Measurements from ENCODE around the gene EVL.
"Not testable (repeated sequence)": the region's sequence is repeated elsewhere in the genome, so short reads cannot be mapped to it uniquely, and the experiment has no call there.

Gene EVL

GRCh38 chr14:100065111-100065871 is at the start of gene EVL:
EVL (plus strand) TSS chr14:100065422; CDS start chr14:100065501, 79 bp downstream.
- no peak within 1 kb of the TSS for H3K4me3 ChIP-seq (ENCODE audit: low read length)
- H3K9me3 ChIP-seq (ENCODE audit: control insufficient read depth, low read depth, low read length), result no peaks in the 10 kb centered on the region
- H3K9ac ChIP-seq (ENCODE audit: low read length), result no peak within 1 kb of the TSS
- peaks cover 4% of the 10 kb centered on the region for H3K4me1 ChIP-seq (ENCODE audit: control insufficient read depth, low read depth, low read length)
- H3K27ac ChIP-seq (ENCODE audit: low read length), result no peak within 1 kb of the TSS
- H3K27me3 ChIP-seq (ENCODE audit: control insufficient read depth, insufficient read depth, low read length), result no peaks in the 10 kb centered on the region
- no peaks in the 10 kb centered on the region for H3K36me3 ChIP-seq (ENCODE audit: control insufficient read depth, low read depth, low read length)

- Histone ChIP-seq H3K27ac (ENCODE audit: low read length) (no peak overlapping the region), H3K4me1 (ENCODE audit: control insufficient read depth, low read depth, low read length) (peaks cover 3% of the 10 kb centered on the region)
Observed at GRCh38 chr14:100017553-100017952, 47.7 kb upstream of the EVL start.

GRCh38 chr14:100018054-100018453 is 47.2 kb upstream of the EVL start:
- Histone ChIP-seq H3K4me1 (ENCODE audit: control insufficient read depth, low read depth, low read length) (peaks cover 3% of the 10 kb centered on the region), H3K9me3 (ENCODE audit: control insufficient read depth, low read depth, low read length) (no peaks in the 10 kb centered on the region), H3K4me3 (ENCODE audit: low read length) (no peak overlapping the region), H3K36me3 (ENCODE audit: control insufficient read depth, low read depth, low read length) (no peaks in the 10 kb centered on the region), H3K27me3 (ENCODE audit: control insufficient read depth, insufficient read depth, low read length) (no peaks in the 10 kb centered on the region), H3K9ac (ENCODE audit: low read length) (no peak overlapping the region), H3K27ac (ENCODE audit: low read length) (no peak overlapping the region)

More at GRCh38 chr14:100017553-100017952, 47.7 kb upstream of the EVL start:
- Histone ChIP-seq H3K27me3 (ENCODE audit: control insufficient read depth, insufficient read depth, low read length) (no peaks in the 10 kb centered on the region), H3K9ac (ENCODE audit: low read length) (no peak overlapping the region), H3K36me3 (ENCODE audit: control insufficient read depth, low read depth, low read length) (no peaks in the 10 kb centered on the region), H3K9me3 (ENCODE audit: control insufficient read depth, low read depth, low read length) (no peaks in the 10 kb centered on the region), H3K4me3 (ENCODE audit: low read length) (no peak overlapping the region)

GRCh38 chr14:100018482-100018881 is 46.7 kb upstream of the EVL start:
- no peaks in the 10 kb centered on the region for H3K9me3 ChIP-seq (ENCODE audit: control insufficient read depth, low read depth, low read length)
- no peak overlapping the region for H3K27ac ChIP-seq (ENCODE audit: low read length)
- no peak overlapping the region for H3K9ac ChIP-seq (ENCODE audit: low read length)
- H3K27me3 ChIP-seq (ENCODE audit: control insufficient read depth, insufficient read depth, low read length), result no peaks in the 10 kb centered on the region
- peaks cover 3% of the 10 kb centered on the region for H3K4me1 ChIP-seq (ENCODE audit: control insufficient read depth, low read depth, low read length)
- H3K36me3 ChIP-seq (ENCODE audit: control insufficient read depth, low read depth, low read length), result no peaks in the 10 kb centered on the region
- no peak overlapping the region for H3K4me3 ChIP-seq (ENCODE audit: low read length)

GRCh38 chr14:100019156-100019744 is 46.0 kb upstream of the EVL start:
- no peaks in the 10 kb centered on the region for H3K27me3 ChIP-seq (ENCODE audit: control insufficient read depth, insufficient read depth, low read length)
- no peak overlapping the region for H3K27ac ChIP-seq (ENCODE audit: low read length)
- H3K9ac ChIP-seq (ENCODE audit: low read length), result no peak overlapping the region
- H3K9me3 ChIP-seq (ENCODE audit: control insufficient read depth, low read depth, low read length), result no peaks in the 10 kb centered on the region
- H3K36me3 ChIP-seq (ENCODE audit: control insufficient read depth, low read depth, low read length), result no peaks in the 10 kb centered on the region
- no peak overlapping the region for H3K4me3 ChIP-seq (ENCODE audit: low read length)
- peaks cover 3% of the 10 kb centered on the region for H3K4me1 ChIP-seq (ENCODE audit: control insufficient read depth, low read depth, low read length)

- Histone ChIP-seq H3K36me3 (ENCODE audit: control insufficient read depth, low read depth, low read length) (no peaks in the 10 kb centered on the region), H3K9ac (ENCODE audit: low read length) (no peak overlapping the region), H3K4me1 (ENCODE audit: control insufficient read depth, low read depth, low read length) (peaks cover 3% of the 10 kb centered on the region), H3K4me3 (ENCODE audit: low read length) (no peak overlapping the region), H3K27me3 (ENCODE audit: control insufficient read depth, insufficient read depth, low read length) (no peaks in the 10 kb centered on the region), H3K9me3 (ENCODE audit: control insufficient read depth, low read depth, low read length) (no peaks in the 10 kb centered on the region), H3K27ac (ENCODE audit: low read length) (no peak overlapping the region)
Observed at GRCh38 chr14:100020629-100021028, 44.6 kb upstream of the EVL start.

GRCh38 chr14:100022772-100023451 is 42.3 kb upstream of the EVL start:
- H3K4me1 ChIP-seq (ENCODE audit: control insufficient read depth, low read depth, low read length), result peaks cover 3% of the 10 kb centered on the region
- no peak overlapping the region for H3K9ac ChIP-seq (ENCODE audit: low read length)
- H3K9me3 ChIP-seq (ENCODE audit: control insufficient read depth, low read depth, low read length), result no peaks in the 10 kb centered on the region
- H3K36me3 ChIP-seq (ENCODE audit: control insufficient read depth, low read depth, low read length), result no peaks in the 10 kb centered on the region
- H3K27ac ChIP-seq (ENCODE audit: low read length), result no peak overlapping the region
- H3K4me3 ChIP-seq (ENCODE audit: low read length), result no peak overlapping the region
- no peaks in the 10 kb centered on the region for H3K27me3 ChIP-seq (ENCODE audit: control insufficient read depth, insufficient read depth, low read length)

- Histone ChIP-seq H3K4me1 (ENCODE audit: control insufficient read depth, low read depth, low read length) (no peaks in the 10 kb centered on the region), H3K27me3 (ENCODE audit: control insufficient read depth, insufficient read depth, low read length) (peaks cover 11% of the 10 kb centered on the region), H3K36me3 (ENCODE audit: control insufficient read depth, low read depth, low read length) (no peaks in the 10 kb centered on the region), H3K27ac (ENCODE audit: low read length) (no peak overlapping the region), H3K4me3 (ENCODE audit: low read length) (no peak overlapping the region), H3K9ac (ENCODE audit: low read length) (no peak overlapping the region), H3K9me3 (ENCODE audit: control insufficient read depth, low read depth, low read length) (no peaks in the 10 kb centered on the region)
Observed at GRCh38 chr14:100025111-100025510, 40.1 kb upstream of the EVL start.

- H3K4me1 ChIP-seq (ENCODE audit: control insufficient read depth, low read depth, low read length), result no peaks in the 10 kb centered on the region
- H3K27ac ChIP-seq (ENCODE audit: low read length), result no peak overlapping the region
- H3K27me3 ChIP-seq (ENCODE audit: control insufficient read depth, insufficient read depth, low read length), result peaks cover 11% of the 10 kb centered on the region
- H3K9ac ChIP-seq (ENCODE audit: low read length), result no peak overlapping the region
- no peaks in the 10 kb centered on the region for H3K36me3 ChIP-seq (ENCODE audit: control insufficient read depth, low read depth, low read length)
- no peaks in the 10 kb centered on the region for H3K9me3 ChIP-seq (ENCODE audit: control insufficient read depth, low read depth, low read length)
- no peak overlapping the region for H3K4me3 ChIP-seq (ENCODE audit: low read length)
Observed at GRCh38 chr14:100027771-100028490, 37.3 kb upstream of the EVL start.

- Histone ChIP-seq H3K27ac (ENCODE audit: low read length) (no peak overlapping the region), H3K36me3 (ENCODE audit: control insufficient read depth, low read depth, low read length) (no peaks in the 10 kb centered on the region)
Observed at GRCh38 chr14:100028990-100029677, 36.1 kb upstream of the EVL start.

GRCh38 chr14:100030006-100030405 is 35.2 kb upstream of the EVL start:
- peaks cover 11% of the 10 kb centered on the region for H3K27me3 ChIP-seq (ENCODE audit: control insufficient read depth, insufficient read depth, low read length)
- H3K27ac ChIP-seq (ENCODE audit: low read length); H3K9ac ChIP-seq (ENCODE audit: low read length); H3K4me3 ChIP-seq (ENCODE audit: low read length); H3K36me3 ChIP-seq (ENCODE audit: control insufficient read depth, low read depth, low read length); H3K9me3 ChIP-seq (ENCODE audit: control insufficient read depth, low read depth, low read length); H3K4me1 ChIP-seq (ENCODE audit: control insufficient read depth, low read depth, low read length): not testable (repeated sequence)

More at GRCh38 chr14:100028990-100029677, 36.1 kb upstream of the EVL start:
- no peaks in the 10 kb centered on the region for H3K9me3 ChIP-seq (ENCODE audit: control insufficient read depth, low read depth, low read length)
- peaks cover 11% of the 10 kb centered on the region for H3K27me3 ChIP-seq (ENCODE audit: control insufficient read depth, insufficient read depth, low read length)
- H3K9ac ChIP-seq (ENCODE audit: low read length), result no peak overlapping the region
- H3K4me3 ChIP-seq (ENCODE audit: low read length), result no peak overlapping the region
- no peaks in the 10 kb centered on the region for H3K4me1 ChIP-seq (ENCODE audit: control insufficient read depth, low read depth, low read length)
